HG03378 (cell line): ENCODE measurements around the gene IL6R.
"Not testable (repeated sequence)": the region's sequence is repeated elsewhere in the genome, so short reads cannot be mapped to it uniquely, and the experiment has no call there.

Experiments used
- ATAC-seq: cut with Tn5 transposase; IDR thresholded peaks from one replicate; pipeline ENCODE4 v1.9.1; 2021; ENCODE audit warnings: mild to moderate bottlenecking, moderate library complexity; ENCODE audit not compliant: unreplicated experiment

The IL6R gene

DNA sequence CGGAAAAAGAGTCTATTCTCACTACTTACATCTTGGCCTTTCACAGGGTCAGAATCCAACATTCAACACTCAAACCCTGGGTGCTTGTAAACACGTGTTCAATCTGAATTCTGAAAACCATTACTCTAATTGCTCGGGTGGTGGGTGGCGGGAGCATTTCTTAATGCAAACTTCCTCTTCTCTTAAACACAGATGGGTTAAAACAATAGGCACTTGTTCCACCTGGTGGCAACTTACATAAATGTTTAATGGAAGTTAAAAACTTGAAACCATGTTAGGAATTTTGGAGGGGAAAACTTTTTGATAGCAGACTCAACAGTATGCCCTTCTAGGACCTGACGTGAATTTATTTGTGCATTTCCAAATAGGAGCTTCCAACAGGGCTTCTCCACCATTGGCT lies 73.5 kb downstream of the IL6R start:
- no peak for ATAC-seq

DNA sequence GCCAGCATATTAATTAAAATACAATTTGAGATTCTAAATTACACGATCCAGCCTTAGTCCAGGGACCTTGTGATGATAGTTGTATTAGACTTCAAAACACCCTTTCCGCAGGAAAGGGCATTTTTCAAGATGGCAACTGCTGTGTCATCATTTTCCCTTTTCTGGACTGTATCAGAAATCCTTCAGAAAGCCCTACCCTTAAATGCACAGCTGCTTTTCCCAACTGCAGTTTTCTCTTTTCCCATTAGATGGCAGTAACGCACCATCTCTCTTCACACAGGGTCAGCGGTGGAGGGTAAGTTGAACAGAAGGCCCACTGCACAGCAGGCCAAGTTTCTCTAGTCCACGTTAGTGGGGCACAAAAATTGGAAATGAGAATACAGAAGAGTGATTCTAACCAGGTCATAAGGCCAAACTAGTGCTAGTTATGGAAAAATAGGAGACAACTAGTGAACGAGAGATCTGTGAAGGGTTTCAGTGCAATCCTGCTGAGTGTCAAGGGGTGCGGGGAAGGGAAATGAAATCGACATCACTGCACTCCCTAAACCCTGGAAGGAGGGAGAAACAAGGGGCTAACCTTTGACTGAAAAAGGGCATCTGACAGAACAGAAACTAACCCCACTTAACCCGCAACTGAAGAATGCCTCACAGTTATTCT lies 74.8 kb downstream of the IL6R start:
- ATAC-seq: no peak

DNA sequence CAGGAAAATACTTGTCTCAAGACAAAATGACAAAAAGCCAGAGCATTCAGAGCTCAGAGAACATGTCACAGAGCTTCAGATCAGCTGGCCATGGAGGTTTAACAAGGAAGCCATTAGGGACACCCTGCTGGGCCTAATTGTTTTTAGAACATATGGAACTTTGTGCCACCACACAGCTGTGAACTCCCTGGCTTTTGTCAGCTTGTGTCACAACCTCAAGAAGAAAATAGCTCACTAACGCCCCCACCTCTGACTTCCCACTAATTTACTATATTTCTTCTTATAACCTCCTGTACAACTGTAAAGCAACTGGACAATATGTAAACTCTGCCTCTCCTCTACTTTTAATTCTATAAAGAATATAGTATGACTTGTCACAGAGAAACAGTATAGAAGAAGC lies 75.9 kb downstream of the IL6R start:
- no peak for ATAC-seq

DNA sequence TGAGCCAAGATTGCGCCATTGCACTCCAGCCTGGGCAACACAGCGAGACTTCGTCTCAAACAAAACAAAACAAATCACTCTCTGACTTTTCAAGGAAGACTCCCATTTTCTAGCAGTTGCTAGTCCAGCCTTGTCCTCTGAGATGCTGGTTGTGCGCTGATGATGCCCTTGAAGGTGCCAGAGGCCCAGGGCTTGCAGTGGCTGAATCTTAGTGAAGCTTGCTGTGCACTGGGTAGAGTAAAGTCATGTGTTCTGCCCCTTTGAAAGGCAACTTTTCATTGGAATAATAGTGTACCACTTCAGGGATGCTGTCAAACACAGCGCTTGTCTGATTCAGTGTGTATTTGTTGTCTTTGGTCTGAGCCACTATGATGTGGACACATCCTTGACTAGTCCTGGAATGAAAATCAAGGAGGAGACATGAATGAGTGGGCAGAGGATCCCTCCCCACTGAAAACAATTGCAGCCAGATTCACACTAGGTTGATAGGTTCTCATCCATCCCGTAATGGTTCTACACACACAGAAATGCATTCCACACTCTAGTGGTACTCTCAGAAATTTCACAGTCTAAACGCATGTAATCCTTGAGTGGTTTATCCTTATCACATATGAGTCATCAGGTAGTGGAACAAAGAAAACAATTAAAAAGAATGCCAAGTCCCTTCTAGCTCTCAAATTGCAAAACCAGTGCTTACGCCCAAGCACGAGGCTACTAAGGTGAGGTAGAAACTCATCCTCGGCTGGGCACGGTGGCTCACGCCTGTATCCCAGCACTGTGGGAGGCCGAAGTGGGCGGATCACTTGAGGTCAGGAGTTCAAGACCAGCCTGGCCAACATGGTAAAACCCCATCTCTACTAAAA lies 79.0 kb downstream of the IL6R start:
- ATAC-seq: no peak

DNA sequence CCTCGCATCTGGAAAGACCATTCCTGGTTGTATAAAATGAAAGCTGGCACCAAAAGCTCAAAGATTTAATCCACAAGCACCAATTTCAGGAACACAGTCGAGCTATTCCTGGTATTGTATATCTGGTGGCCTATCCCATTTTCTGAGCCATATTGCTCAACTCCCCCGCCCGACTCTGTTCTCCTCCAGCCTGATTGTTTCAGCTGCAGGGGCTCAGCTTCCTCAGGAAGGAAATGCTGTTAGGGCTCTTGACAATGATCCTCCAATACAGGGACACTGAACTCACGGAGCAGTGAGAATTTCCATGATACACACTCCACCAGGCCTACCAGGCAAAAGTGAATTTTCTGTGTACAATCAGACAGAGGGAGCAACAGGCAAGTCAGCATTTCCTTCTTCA lies 80.0 kb downstream of the IL6R start:
- no peak for ATAC-seq

DNA sequence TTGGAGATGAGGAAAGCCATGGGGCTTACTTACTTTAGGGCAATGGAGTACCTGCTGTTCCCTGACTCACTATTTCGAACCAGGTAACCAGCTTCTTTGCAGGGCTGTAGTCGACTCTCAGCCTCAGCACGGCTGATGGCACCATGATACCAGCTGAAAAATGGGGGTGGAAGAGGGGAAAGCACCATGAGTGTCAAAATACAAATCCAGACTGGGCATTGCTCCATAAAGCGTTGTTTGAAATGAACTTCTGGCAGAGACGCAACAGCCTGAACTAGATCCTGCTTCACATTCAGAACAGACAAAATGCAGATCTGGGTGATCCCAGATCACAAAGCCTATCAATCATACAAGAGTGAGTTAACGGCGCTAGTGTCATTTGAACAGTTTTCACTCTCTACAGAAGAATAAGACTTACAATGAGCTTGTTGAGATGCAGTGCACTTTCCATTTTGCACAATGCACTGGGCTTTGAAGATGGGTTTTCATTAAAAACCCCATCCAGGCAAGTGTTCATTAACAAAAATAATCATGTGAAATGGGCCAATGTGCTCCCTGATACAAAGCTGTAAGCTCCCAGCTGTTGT lies 80.9 kb downstream of the IL6R start:
- no peak for ATAC-seq

DNA sequence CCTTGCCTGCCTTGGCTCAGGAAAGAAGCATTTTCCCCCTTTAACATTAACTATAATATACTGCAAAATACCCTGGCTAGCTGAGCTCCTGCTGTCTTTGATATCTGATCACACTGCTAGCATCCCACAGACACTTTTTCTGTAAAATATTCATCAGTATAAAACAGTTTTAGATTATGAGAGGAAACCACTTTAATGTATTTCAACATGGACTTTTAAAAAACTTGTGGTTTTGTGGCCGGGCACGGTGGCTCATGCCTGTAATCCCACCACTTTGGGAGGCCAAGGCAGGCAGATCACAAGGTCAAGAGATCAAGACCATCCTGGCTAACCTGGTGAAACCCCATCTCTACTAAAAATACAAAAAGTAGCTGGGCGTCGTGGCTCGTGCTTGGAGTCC lies 81.6 kb downstream of the IL6R start:
- not testable (repeated sequence) for ATAC-seq

DNA sequence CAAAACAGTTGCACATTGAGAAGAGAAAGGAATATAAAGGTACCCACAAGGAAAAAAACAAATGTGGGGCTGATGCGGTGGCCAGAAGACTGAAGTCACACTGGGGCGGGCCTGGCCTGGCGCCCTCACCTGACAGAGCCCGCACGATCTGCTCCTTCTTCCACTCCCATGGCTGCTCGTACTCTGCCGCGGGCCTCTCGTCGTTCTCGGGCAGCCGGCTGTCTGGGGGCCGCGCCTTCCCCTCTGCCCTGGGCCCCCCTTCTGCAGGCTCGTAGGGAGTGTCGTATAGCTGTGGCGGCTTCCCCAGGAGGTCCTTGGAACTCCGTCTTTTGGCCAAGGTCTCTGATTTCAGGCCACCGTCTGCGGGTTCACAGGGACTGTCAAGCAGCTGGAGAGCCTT lies 83.8 kb downstream of the IL6R start:
- ATAC-seq: no peak

DNA sequence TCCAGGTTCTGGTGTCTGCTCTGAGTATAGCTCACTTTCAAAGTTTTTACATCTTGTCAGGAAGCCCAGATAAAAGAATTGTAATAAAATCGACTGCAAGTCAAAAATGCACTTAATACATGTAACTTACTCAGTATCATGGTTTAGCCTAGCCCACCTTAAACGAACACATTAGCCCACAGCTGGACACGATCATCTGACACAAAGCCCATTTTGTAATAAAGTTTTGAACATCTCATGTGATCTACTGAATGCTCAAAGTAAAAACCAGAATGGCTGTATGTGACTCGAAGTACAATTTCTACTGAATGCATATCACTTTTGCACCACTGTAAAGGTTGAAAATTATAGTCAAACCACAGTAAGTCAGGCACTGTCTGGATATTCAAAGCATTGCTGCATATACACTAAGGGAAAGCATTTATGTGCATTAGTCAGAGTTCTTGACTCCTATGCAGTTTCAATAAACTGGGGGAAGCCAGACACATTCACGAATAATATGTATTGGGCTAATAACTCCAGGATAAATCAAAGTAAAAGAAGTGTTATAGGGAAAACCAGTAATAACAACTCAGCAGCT lies 84.6 kb downstream of the IL6R start:
- no peak for ATAC-seq

DNA sequence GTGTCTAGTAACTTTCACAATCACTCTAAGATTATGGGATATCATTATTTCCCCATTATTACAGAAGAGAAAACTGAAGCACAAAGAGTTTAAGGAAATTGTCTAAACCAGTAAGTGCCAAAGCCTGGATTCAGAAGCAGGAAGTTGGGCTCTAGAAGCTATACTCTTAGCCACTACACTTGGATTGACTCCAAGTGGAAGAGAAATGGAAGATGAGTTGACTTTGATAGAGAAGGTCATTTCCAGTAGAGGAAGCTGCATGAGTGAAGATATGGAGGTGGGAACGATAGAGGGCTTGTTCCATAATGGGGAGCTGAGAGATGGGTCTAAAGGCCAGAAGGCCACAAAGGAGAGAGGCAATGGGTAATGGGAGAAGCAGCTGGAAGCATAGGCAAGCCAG lies 85.2 kb downstream of the IL6R start:
- no peak for ATAC-seq

DNA sequence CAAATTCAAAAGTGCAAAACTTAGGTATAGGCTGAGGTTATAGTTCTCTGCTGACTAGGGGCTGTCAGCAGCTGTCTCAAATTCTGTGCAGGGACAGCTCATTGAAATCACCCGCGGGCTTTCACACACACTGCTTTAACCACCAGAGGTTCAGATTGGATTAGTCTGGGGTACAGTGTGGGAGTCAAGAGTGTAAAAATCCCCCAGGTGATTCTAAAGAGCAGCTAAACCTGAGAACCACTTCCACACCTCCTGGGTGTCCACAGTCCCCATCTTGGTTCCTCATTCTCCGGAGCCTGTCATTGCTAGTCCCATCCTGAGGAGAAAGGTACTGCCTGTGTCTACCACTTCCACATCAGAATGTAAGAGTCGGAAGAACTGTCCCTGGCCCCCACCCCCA lies 87.0 kb downstream of the IL6R start:
- no peak for ATAC-seq

DNA sequence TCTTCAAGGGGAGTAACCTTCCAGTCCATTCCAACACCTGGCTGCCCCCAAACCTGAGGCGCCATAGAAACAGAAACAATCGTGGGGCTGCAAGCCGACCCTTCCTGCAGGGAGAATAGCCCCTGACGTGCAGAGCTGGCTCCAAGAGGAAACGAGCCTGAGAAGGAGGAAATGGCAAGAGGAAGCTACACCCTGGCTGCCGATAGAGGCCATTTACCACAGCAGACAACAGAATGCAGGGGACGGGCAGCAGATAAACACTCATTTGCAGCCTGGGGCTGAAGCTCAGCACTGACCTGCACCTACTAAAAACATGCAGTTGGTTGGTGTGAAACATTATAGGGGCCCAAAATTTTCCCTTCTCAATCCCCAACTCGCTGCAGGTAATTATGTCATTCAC lies 88.1 kb downstream of the IL6R start:
- no peak for ATAC-seq

DNA sequence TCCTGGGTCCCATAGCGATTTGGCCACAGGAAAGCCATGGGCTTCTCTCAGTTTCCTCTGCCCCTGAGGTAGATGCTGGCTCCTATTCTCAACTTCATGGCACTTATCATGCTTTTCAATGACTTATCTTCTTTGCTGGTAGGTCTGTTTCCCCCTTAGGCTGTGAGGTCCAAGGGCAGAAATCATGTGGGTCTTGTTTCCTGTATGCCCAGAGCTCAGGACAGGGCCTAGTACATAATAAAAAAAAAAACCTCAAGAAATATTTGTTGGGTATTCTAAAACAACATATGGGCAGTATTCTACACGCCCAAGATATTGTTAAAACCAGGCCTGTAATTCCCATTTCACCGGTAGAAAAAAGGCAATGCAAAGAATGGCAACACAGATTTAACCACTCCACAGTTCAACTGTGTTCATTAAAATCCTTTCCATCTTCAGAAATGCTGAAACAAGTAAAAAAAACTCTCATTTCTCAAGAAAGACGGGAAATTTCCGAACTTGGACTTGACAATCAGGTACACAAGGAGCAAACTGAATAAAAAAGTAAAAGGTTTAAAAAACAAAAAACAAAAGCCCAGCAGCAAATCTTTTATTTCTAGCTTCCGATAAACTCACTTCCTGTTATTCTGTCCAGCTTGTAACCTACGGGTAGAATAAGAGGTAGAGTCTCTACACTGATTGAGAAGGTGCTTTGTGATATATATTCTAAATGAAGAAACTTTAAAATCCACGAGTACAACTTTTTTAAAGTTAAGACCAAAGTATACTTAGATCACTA lies 90.5 kb downstream of the IL6R start:
- no peak for ATAC-seq

DNA sequence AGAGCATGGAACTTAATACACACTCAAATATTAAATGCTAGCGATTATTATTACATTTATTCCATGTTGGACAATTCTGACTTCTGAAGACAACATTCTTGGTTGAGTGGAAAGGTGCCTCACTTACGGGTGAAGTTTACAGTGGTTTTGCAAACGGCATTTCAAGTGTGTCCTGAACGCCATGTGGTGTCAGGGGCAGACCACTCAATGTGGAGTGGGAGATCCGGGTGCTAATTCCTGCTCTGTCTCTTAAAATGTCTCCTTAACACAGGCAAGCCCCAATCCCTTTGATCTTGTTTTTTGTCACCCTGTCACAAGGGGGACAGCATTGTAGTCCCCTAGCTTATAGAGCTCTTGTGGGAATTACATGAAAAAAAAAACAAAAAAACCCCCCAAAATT lies 91.2 kb downstream of the IL6R start:
- no peak for ATAC-seq

DNA sequence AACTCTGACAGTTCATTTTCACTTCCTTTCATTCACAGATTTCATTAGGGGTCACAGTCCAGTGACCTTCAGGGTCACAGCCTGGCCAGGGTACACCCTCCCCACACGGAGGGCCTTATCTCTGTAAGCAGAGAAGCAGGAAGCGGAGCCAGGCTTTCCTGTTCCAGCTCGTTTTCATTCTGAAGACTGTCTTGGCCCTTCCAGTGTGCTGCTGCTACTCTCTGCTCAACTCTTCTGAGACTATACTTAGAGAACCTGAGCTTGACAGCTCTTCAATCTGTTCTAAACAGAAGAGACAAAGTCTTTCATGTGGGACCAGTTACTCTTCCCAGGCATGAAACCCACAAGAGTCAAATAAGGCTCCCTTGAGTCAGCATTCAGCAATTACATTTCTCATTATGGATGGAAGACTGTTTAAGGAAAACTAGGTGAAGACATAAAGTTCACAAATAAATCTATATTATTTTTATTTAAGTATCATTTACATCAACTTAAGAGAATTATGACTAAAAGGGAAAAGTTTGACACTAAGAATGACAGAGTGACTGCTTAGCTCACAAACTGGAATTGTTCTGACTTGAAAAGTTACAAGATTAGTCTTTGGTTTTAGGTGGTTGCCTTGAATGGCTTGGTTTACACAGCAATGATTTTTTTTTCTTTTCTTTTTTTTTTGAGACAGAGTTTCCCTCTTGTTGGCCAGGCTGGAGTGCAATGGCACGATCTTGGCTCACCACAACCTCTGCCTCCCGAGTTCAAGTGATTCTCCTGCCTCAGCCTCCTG lies 92.1 kb downstream of the IL6R start:
- no peak for ATAC-seq

DNA sequence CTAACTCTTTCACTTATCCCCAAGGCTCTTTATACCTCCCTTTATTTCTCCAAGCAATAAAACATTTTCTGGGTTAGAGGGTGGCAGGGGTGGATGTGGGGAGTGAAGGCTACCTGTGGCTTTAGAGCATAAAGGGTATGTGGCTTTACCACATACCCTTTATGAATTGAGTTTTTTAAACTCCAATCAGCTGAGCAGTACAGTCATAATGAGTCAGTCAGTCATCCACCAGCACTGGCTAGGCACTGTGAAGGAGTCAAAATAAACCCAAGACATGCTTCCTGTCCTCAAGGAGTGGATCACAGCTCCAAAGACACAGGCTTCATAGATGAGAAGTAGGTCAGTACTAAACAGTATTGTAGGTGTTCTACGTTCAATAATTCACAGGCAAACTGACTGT lies 94.3 kb downstream of the IL6R start:
- ATAC-seq: no peak

DNA sequence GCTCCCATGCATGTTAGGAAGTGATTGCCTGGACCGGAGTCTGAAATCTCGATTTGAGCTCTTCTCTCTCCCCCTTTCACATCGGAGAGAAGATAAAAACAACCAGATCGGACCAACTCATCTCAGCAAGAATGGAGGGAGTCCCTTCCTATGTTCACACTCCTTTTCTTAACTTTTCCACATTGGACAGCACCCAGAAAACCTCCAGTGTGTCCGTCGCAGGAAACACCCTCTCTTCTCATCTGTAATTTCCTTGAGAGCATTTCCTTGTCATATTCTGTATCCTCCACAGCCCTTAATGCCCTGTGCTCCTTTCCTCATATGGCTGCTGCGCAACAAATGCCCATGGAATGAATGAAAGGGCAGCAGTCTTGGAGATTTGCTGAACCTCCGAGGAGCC lies 95.4 kb downstream of the IL6R start:
- no peak for ATAC-seq

DNA sequence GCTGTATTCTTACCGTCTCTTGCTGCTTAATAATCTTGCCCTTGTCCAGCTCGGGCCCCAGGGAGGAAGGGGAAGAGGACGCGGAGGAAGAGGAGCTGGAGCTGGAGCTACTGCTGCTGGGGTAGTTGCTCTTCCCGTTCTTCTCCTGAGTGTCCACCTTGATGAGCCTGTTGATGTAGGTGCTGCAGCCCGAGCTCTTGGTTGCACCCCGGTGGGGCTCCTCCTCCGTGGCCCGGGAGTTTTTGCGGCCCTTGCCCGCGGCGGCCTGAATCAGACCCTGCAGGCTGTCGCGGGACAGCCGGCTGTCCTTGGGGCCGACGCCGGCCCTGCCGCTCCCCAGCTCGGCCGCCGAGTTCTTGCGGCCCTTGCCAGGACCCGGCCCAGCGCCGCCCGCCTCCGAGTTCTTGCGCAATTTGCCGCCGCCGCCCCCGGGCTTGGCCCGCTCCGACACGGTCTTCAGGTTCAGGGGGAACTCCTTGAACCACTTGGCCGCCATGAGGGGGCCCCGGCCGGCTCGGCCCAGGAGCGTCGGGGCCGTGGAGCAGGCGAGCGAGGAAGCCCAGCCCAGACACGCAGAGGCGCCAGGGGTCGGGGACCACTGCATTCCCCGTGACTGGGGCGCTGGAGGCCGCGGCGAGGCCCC lies 96.4 kb downstream of the IL6R start:
- ATAC-seq: no peak

DNA sequence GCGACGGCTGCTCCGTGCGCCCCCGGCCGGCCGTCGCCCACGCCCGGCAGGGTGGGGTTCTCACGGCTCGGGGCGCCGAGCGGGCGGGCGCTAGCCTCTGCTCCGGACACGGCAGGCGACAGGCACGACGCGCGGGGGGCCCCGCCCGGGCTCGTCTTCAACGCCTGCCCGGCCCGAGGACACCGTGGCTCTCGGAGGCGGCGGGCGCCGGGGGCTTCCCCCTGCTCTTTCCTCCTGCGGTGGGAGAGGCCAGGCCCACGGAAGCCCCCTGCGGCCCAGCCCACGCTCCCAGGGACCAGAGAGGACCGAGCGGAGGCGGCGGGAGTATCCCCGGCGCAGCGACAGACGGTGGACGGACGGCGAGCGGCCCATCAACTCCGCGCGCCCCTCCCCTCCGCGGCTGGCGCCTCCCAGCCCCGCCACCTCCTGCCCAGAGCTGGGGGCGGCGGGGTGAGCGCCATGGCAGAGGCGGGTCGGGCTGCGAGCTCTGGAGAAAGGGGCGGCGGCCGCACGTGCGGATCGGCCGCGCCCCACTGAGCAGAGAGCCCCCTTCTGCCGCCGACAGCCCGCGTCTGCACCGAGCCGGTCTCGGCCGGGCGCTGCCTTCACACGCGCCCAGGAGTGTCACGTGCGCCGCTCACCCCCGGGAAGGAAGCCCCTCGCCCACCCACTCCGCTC lies 97.1 kb downstream of the IL6R start, which contains the start of the genes SHE and TDRD10:
TSS of gene SHE (minus strand) at position 347 of the 678 bp plus-strand sequence. CDS start 386 bp downstream, outside the sequence.
TSS of gene TDRD10 (plus strand) at position 154 of the 678 bp plus-strand sequence. CDS start 4,685 bp downstream, outside the sequence.
- no peak for ATAC-seq
